GM21515 (cell line): ENCODE results near the gene HOOK2.
"Not testable (repeated sequence)": the region's sequence is repeated elsewhere in the genome, so short reads cannot be mapped to it uniquely, and the experiment has no call there.

Experiments
- ATAC-seq: cut with Tn5 transposase; IDR thresholded peaks from one replicate; pipeline ENCODE4 v1.9.1; 2021; ENCODE audit not compliant: unreplicated experiment

The HOOK2 gene

GRCh38 chr19:12722566-12723380 lies 52.6 kb downstream of the HOOK2 start:
- ATAC-seq: peak; percentile 69

GRCh38 chr19:12721656-12722565 lies 53.4 kb downstream of the HOOK2 start:
- peak; percentile 29 for ATAC-seq

- ATAC-seq: no peak
Observed at GRCh38 chr19:12720851-12721655, 54.3 kb downstream of the HOOK2 start.

GRCh38 chr19:12720296-12720695 lies 55.1 kb downstream of the HOOK2 start:
- ATAC-seq: no peak

GRCh38 chr19:12715929-12716328 lies 59.4 kb downstream of the HOOK2 start:
- ATAC-seq: no peak

- ATAC-seq: no peak
Observed at GRCh38 chr19:12715102-12715501, 60.2 kb downstream of the HOOK2 start.

GRCh38 chr19:12713304-12713703 lies 62.0 kb downstream of the HOOK2 start:
- ATAC-seq: not testable (repeated sequence)
